ENCODE data around the gene STAT1. TPM values are rescaled to one million over a fixed set of nuclear protein-coding genes. Genes with fewer than 3 reads are reported as not detected.

Gene STAT1
- total RNA-seq, 1 donor from 2014 or later = 29.0 TPM

Other genes starting within 250 kb of the STAT1 start
- gene GLS, start 133.3 kb downstream of the STAT1 start, total RNA-seq = 95.9 and 103 TPM in 2 replicates
- 7.1 and 12.3 TPM in 2 replicates for gene STAT4, start 136.8 kb upstream of the STAT1 start, total RNA-seq
- gene MYO1B, start 231.2 kb upstream of the STAT1 start, total RNA-seq = 247 and 311 TPM in 2 replicates